Measurements from ENCODE around the gene ZNF287. TPM values are rescaled to one million over a fixed set of nuclear protein-coding genes. Genes with fewer than 3 reads are reported as not detected.

The ZNF287 gene
- 3.5 TPM for polyA plus RNA-seq (2013, experiment 1 of 2)
- 2.3 TPM for polyA plus RNA-seq (2013, experiment 2 of 2)

- no peak within 1 kb of the TSS for H3K27ac ChIP-seq (ENCODE audit: low read depth, low read length)
- H3K79me1 ChIP-seq (ENCODE audit: low read length): no peaks in the 10 kb centered on the region
- no peak within 1 kb of the TSS for H2BK120ac ChIP-seq (ENCODE audit: low read depth, low read length)
- peak within 1 kb of the TSS; percentile 65 for H3K4me3 ChIP-seq (ENCODE audit: low read length)
- WGBS (ENCODE audit: extremely low coverage, insufficient coverage, low lambda C conversion rate): no CpG with 5 or more reads among the region's 77 CpGs
- peaks cover 2% of the 10 kb centered on the region for H3K4me1 ChIP-seq (ENCODE audit: control insufficient read depth, low read depth, low read length)
- peaks cover 7% of the 10 kb centered on the region for H3K27me3 ChIP-seq (ENCODE audit: insufficient read depth, low read length, poor library complexity)
- no peak within 1 kb of the TSS for H4K5ac ChIP-seq (ENCODE audit: low read length)
- H4K8ac ChIP-seq (ENCODE audit: low read depth, low read length): no peak within 1 kb of the TSS
- H3K9ac ChIP-seq (ENCODE audit: low read length): peak within 1 kb of the TSS; percentile 73
- peak within 1 kb of the TSS; percentile 90 for H3K4me2 ChIP-seq (ENCODE audit: low read length)
- H2BK15ac ChIP-seq (replicated peaks; ENCODE audit: low read depth): no peak within 1 kb of the TSS
- no peaks in the 10 kb centered on the region for H3K36me3 ChIP-seq (ENCODE audit: control insufficient read depth, insufficient read depth, low read length)
- no peak within 1 kb of the TSS for H3K4ac ChIP-seq (ENCODE audit: low read depth, low read length)
- H3K23ac ChIP-seq (ENCODE audit: low read length): peak within 1 kb of the TSS; percentile 59
- peak within 1 kb of the TSS; percentile 85 for H3K56ac ChIP-seq (ENCODE audit: low read length)
- DNase-seq: peak; percentile 92
- no peaks in the 10 kb centered on the region for H3K79me2 ChIP-seq (ENCODE audit: control insufficient read depth, insufficient read depth, low read length)
- no peak within 1 kb of the TSS for H2BK5ac ChIP-seq (ENCODE audit: low read length)
- H2AK5ac ChIP-seq (ENCODE audit: low read length): no peak within 1 kb of the TSS
- no peak within 1 kb of the TSS for H3K18ac ChIP-seq (ENCODE audit: low read length)
Observed at GRCh38 chr17:16568541-16569357, at the start of gene ZNF287. ZNF287 (minus strand) TSS chr17:16569204; CDS start chr17:16567731, 1,473 bp downstream.

GRCh38 chr17:16617481-16618060 is 48.6 kb upstream of the ZNF287 start:
- no peaks in the 10 kb centered on the region for H3K79me1 ChIP-seq (ENCODE audit: low read length)
- no peak overlapping the region for H3K4me3 ChIP-seq (ENCODE audit: low read length)
- no peak overlapping the region for H3K23ac ChIP-seq (ENCODE audit: low read length)
- no peak overlapping the region for H3K56ac ChIP-seq (ENCODE audit: low read length)
- no peak overlapping the region for H3K18ac ChIP-seq (ENCODE audit: low read length)
- no peak overlapping the region for H3K4ac ChIP-seq (ENCODE audit: low read depth, low read length)
- H3K36me3 ChIP-seq (ENCODE audit: control insufficient read depth, insufficient read depth, low read length): no peaks in the 10 kb centered on the region
- H2AK5ac ChIP-seq (ENCODE audit: low read length): no peak overlapping the region
- H3K4me2 ChIP-seq (ENCODE audit: low read length): no peak overlapping the region
- WGBS (ENCODE audit: extremely low coverage, insufficient coverage, low lambda C conversion rate): no CpG with 5 or more reads among the region's 53 CpGs
- no peaks in the 10 kb centered on the region for H3K79me2 ChIP-seq (ENCODE audit: control insufficient read depth, insufficient read depth, low read length)
- H2BK15ac ChIP-seq (replicated peaks; ENCODE audit: low read depth): no peak overlapping the region
- no peaks in the 10 kb centered on the region for H3K4me1 ChIP-seq (ENCODE audit: control insufficient read depth, low read depth, low read length)
- no peak overlapping the region for H3K27ac ChIP-seq (ENCODE audit: low read depth, low read length)
- no peak overlapping the region for H4K5ac ChIP-seq (ENCODE audit: low read length)
- no peak overlapping the region for H2BK5ac ChIP-seq (ENCODE audit: low read length)
- H2BK120ac ChIP-seq (ENCODE audit: low read depth, low read length): no peak overlapping the region
- no peaks in the 10 kb centered on the region for H3K27me3 ChIP-seq (ENCODE audit: insufficient read depth, low read length, poor library complexity)
- H3K9ac ChIP-seq (ENCODE audit: low read length): no peak overlapping the region
- DNase-seq: no peak
- H4K8ac ChIP-seq (ENCODE audit: low read depth, low read length): no peak overlapping the region

GRCh38 chr17:16599537-16599936 is 30.5 kb upstream of the ZNF287 start:
- Histone ChIP-seq H3K79me2 (ENCODE audit: control insufficient read depth, insufficient read depth, low read length) (no peaks in the 10 kb centered on the region), H2BK120ac (ENCODE audit: low read depth, low read length) (no peak overlapping the region), H3K9ac (ENCODE audit: low read length) (no peak overlapping the region), H4K8ac (ENCODE audit: low read depth, low read length) (no peak overlapping the region), H3K4ac (ENCODE audit: low read depth, low read length) (no peak overlapping the region), H3K4me3 (ENCODE audit: low read length) (no peak overlapping the region), H3K4me1 (ENCODE audit: control insufficient read depth, low read depth, low read length) (no peaks in the 10 kb centered on the region), H3K4me2 (ENCODE audit: low read length) (no peak overlapping the region), H2BK15ac (replicated peaks; ENCODE audit: low read depth) (no peak overlapping the region), H2AK5ac (ENCODE audit: low read length) (no peak overlapping the region), H2BK5ac (ENCODE audit: low read length) (no peak overlapping the region), H3K18ac (ENCODE audit: low read length) (no peak overlapping the region), H3K23ac (ENCODE audit: low read length) (no peak overlapping the region), H3K56ac (ENCODE audit: low read length) (no peak overlapping the region), H3K27me3 (ENCODE audit: insufficient read depth, low read length, poor library complexity) (no peaks in the 10 kb centered on the region), H3K27ac (ENCODE audit: low read depth, low read length) (no peak overlapping the region), H4K5ac (ENCODE audit: low read length) (no peak overlapping the region), H3K36me3 (ENCODE audit: control insufficient read depth, insufficient read depth, low read length) (no peaks in the 10 kb centered on the region), H3K79me1 (ENCODE audit: low read length) (no peaks in the 10 kb centered on the region)
- DNase-seq: no peak
- no CpG with 5 or more reads among the region's 5 CpGs for WGBS (ENCODE audit: extremely low coverage, insufficient coverage, low lambda C conversion rate)

- no peak overlapping the region for H2AK5ac ChIP-seq (ENCODE audit: low read length)
- H4K8ac ChIP-seq (ENCODE audit: low read depth, low read length): no peak overlapping the region
- no peaks in the 10 kb centered on the region for H3K79me1 ChIP-seq (ENCODE audit: low read length)
- no peak overlapping the region for H3K27ac ChIP-seq (ENCODE audit: low read depth, low read length)
- no peaks in the 10 kb centered on the region for H3K36me3 ChIP-seq (ENCODE audit: control insufficient read depth, insufficient read depth, low read length)
- H4K5ac ChIP-seq (ENCODE audit: low read length): no peak overlapping the region
- no peaks in the 10 kb centered on the region for H3K27me3 ChIP-seq (ENCODE audit: insufficient read depth, low read length, poor library complexity)
- no CpG with 5 or more reads among the region's 2 CpGs for WGBS (ENCODE audit: extremely low coverage, insufficient coverage, low lambda C conversion rate)
- H2BK15ac ChIP-seq (replicated peaks; ENCODE audit: low read depth): no peak overlapping the region
- no peak overlapping the region for H2BK120ac ChIP-seq (ENCODE audit: low read depth, low read length)
- no peaks in the 10 kb centered on the region for H3K4me1 ChIP-seq (ENCODE audit: control insufficient read depth, low read depth, low read length)
- no peaks in the 10 kb centered on the region for H3K79me2 ChIP-seq (ENCODE audit: control insufficient read depth, insufficient read depth, low read length)
- no peak overlapping the region for H3K4me3 ChIP-seq (ENCODE audit: low read length)
- DNase-seq: no peak
- H3K56ac ChIP-seq (ENCODE audit: low read length): no peak overlapping the region
- no peak overlapping the region for H3K18ac ChIP-seq (ENCODE audit: low read length)
- no peak overlapping the region for H3K23ac ChIP-seq (ENCODE audit: low read length)
- H2BK5ac ChIP-seq (ENCODE audit: low read length): no peak overlapping the region
- no peak overlapping the region for H3K4ac ChIP-seq (ENCODE audit: low read depth, low read length)
- no peak overlapping the region for H3K9ac ChIP-seq (ENCODE audit: low read length)
- H3K4me2 ChIP-seq (ENCODE audit: low read length): no peak overlapping the region
Observed at GRCh38 chr17:16593356-16594102, 24.5 kb upstream of the ZNF287 start.

- Histone ChIP-seq H2BK120ac (ENCODE audit: low read depth, low read length) (no peak overlapping the region), H2BK15ac (replicated peaks; ENCODE audit: low read depth) (no peak overlapping the region), H3K23ac (ENCODE audit: low read length) (no peak overlapping the region), H3K27ac (ENCODE audit: low read depth, low read length) (no peak overlapping the region), H3K36me3 (ENCODE audit: control insufficient read depth, insufficient read depth, low read length) (no peaks in the 10 kb centered on the region), H3K4me1 (ENCODE audit: control insufficient read depth, low read depth, low read length) (no peaks in the 10 kb centered on the region), H2AK5ac (ENCODE audit: low read length) (no peak overlapping the region), H2BK5ac (ENCODE audit: low read length) (no peak overlapping the region), H3K4ac (ENCODE audit: low read depth, low read length) (no peak overlapping the region), H4K5ac (ENCODE audit: low read length) (no peak overlapping the region), H4K8ac (ENCODE audit: low read depth, low read length) (no peak overlapping the region), H3K9ac (ENCODE audit: low read length) (peak overlapping the region; percentile 76), H3K56ac (ENCODE audit: low read length) (peak overlapping the region; percentile 85), H3K79me1 (ENCODE audit: low read length) (no peaks in the 10 kb centered on the region), H3K4me3 (ENCODE audit: low read length) (peak overlapping the region; percentile 25), H3K4me2 (ENCODE audit: low read length) (peak overlapping the region; percentile 71), H3K79me2 (ENCODE audit: control insufficient read depth, insufficient read depth, low read length) (no peaks in the 10 kb centered on the region), H3K27me3 (ENCODE audit: insufficient read depth, low read length, poor library complexity) (peaks cover 2% of the 10 kb centered on the region), H3K18ac (ENCODE audit: low read length) (peak overlapping the region; percentile 90)
- WGBS (ENCODE audit: extremely low coverage, insufficient coverage, low lambda C conversion rate): no CpG with 5 or more reads among the region's 53 CpGs
- DNase-seq: peak; percentile 95
Observed at GRCh38 chr17:16589097-16589969, 20.3 kb upstream of the ZNF287 start.

Measured in mesendoderm (in vitro differentiated cells).